Mesendoderm (in vitro differentiated cells): ENCODE results near the gene ZNF43.
A peak's percentile ranks its signal among the peaks of the same experiment; 100 is the strongest.
"Not testable (repeated sequence)": the region's sequence is repeated elsewhere in the genome, so short reads cannot be mapped to it uniquely, and the experiment has no call there.

Source experiments
- DNase-seq: peaks from one replicate; pipeline ENCODE4 v3.0.0; 2013
- H2AK5ac ChIP-seq: 2 replicates; pipeline ENCODE4 v1.6.1; 2013; ENCODE audit warnings: low read length, inconsistent platforms
- H2BK120ac ChIP-seq: 2 replicates; pipeline ENCODE4 v1.6.1; 2013; ENCODE audit warnings: low read depth, mild to moderate bottlenecking, low read length, moderate library complexity, mixed read lengths
- H2BK15ac ChIP-seq: replicated peaks from 2 replicates; pipeline ENCODE4 v1.6.1; 2013; ENCODE audit warnings: low read depth, mild to moderate bottlenecking, moderate library complexity
- H2BK5ac ChIP-seq: 2 replicates; pipeline ENCODE4 v1.6.1; 2013; ENCODE audit warnings: low read length, inconsistent platforms
- H3K18ac ChIP-seq: 2 replicates; pipeline ENCODE4 v1.6.1; 2013; ENCODE audit warnings: mild to moderate bottlenecking, low read length, mixed read lengths
- H3K23ac ChIP-seq: one replicate; pipeline ENCODE4 v1.6.1; 2013; ENCODE audit warnings: low read length
- H3K27ac ChIP-seq: 2 replicates; pipeline ENCODE4 v1.5.1; 2013; ENCODE audit warnings: low read depth, mild to moderate bottlenecking, inconsistent platforms, low read length, moderate library complexity
- H3K27me3 ChIP-seq: 2 replicates; pipeline ENCODE4 v1.6.1; 2013; ENCODE audit warnings: low read length, control low read depth, mild to moderate bottlenecking, inconsistent platforms; ENCODE audit not compliant: insufficient read depth, poor library complexity
- H3K36me3 ChIP-seq: 2 replicates; pipeline ENCODE4 v1.6.1; 2013; ENCODE audit warnings: low read length, inconsistent platforms; ENCODE audit not compliant: control insufficient read depth, insufficient read depth
- H3K4ac ChIP-seq: one replicate; pipeline ENCODE4 v1.6.1; 2013; ENCODE audit warnings: low read depth, mild to moderate bottlenecking, low read length, moderate library complexity
- H3K4me1 ChIP-seq: 2 replicates; pipeline ENCODE4 v1.6.1; 2013; ENCODE audit warnings: low read depth, low read length, inconsistent platforms; ENCODE audit not compliant: control insufficient read depth
- H3K4me2 ChIP-seq: 2 replicates; pipeline ENCODE4 v1.6.1; 2013; ENCODE audit warnings: low read length
- H3K4me3 ChIP-seq: 2 replicates; pipeline ENCODE4 v1.5.1; 2013; ENCODE audit warnings: mild to moderate bottlenecking, low read length
- H3K56ac ChIP-seq: one replicate; pipeline ENCODE4 v1.6.1; 2013; ENCODE audit warnings: low read length
- H3K79me1 ChIP-seq: 2 replicates; pipeline ENCODE4 v1.6.1; 2013; ENCODE audit warnings: low read length, inconsistent platforms
- H3K79me2 ChIP-seq: 2 replicates; pipeline ENCODE4 v1.6.1; 2013; ENCODE audit warnings: mild to moderate bottlenecking, low read length; ENCODE audit not compliant: control insufficient read depth, insufficient read depth
- H3K9ac ChIP-seq: 2 replicates; pipeline ENCODE4 v1.6.1; 2013; ENCODE audit warnings: low read length, inconsistent platforms
- H4K5ac ChIP-seq: one replicate; pipeline ENCODE4 v1.6.1; 2013; ENCODE audit warnings: low read length
- H4K8ac ChIP-seq: one replicate; pipeline ENCODE4 v1.6.1; 2013; ENCODE audit warnings: low read depth, mild to moderate bottlenecking, control low read depth, low read length, moderate library complexity
- WGBS: extraction: QIAGEN DNeasy Blood & Tissue Kit; methylation state at CpG from one replicate; pipeline ENCODE4 v1.1.7; 2013; ENCODE audit warnings: low lambda C conversion rate, missing lambda C conversion rate; ENCODE audit not compliant: insufficient coverage; ENCODE audit errors: extremely low coverage; 5-methylcytosine and 5-hydroxymethylcytosine counted together

ZNF43 gene

DNA sequence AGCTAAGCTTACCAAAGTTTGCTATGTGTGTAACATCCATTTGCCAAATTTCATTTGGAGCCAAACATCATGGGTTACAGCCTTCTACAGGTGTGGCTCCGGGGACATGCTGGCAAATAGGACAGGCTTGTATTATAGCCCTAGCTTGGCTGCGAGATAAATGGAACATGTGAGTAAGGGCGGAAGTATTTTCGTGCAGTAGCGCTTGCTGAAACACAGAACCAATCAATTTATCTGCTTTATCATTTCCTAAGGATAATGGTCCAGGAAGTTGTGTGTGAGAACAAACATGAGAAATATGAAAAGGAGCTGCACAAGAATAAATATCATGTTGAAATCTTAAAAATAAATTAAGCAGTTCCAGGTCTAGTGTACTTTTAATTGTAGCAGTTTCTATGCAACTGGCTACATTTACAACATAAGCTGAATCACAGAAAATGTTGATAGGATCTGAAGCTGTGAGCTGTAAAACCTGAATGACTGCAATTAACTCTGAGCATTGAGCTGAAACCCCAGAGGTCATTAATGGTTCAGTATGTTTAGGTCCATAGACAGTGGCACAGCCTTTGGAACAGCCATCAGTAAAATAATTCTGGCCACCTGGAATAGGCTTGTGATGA lies 46.4 kb downstream of the ZNF43 start:
- Histone ChIP-seq H3K9ac (no peak overlapping the region), H2BK15ac (no peak overlapping the region), H4K8ac (no peak overlapping the region), H3K27ac (no peak overlapping the region), H3K27me3 (no peaks in the 10 kb centered on the region), H2AK5ac (no peak overlapping the region), H3K4me3 (no peak overlapping the region), H4K5ac (no peak overlapping the region), H2BK5ac (no peak overlapping the region), H3K18ac (no peak overlapping the region), H3K4ac (no peak overlapping the region), H3K4me1 (no peaks in the 10 kb centered on the region), H2BK120ac (no peak overlapping the region), H3K56ac (no peak overlapping the region), H3K36me3 (no peaks in the 10 kb centered on the region), H3K23ac (no peak overlapping the region), H3K79me2 (no peaks in the 10 kb centered on the region), H3K79me1 (no peaks in the 10 kb centered on the region), H3K4me2 (no peak overlapping the region)
- WGBS = no CpG with 5 or more reads among the region's 5 CpGs
- DNase-seq = no peak

DNA sequence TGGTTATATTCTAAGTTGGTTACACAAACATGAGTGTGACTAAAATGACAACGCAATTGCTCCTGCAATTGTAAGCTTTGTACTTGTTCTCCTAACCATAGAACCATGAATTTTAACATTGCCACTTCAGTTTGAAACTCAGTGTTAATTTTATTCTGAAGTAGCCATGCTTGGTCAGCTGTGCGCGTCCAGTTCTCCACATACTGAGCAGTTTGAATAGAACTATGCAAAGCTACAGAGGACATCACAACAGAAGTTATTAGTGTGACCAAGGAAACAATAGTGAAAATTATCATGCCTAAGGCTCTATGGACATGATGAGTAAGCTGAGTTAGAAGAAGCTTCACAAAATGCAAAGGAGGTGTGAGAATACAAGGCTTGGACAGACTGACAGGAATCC lies 49.0 kb downstream of the ZNF43 start:
- Histone ChIP-seq H3K23ac (no peak overlapping the region), H3K4me3 (no peak overlapping the region), H2BK15ac (no peak overlapping the region), H3K9ac (no peak overlapping the region), H3K27me3 (no peaks in the 10 kb centered on the region), H3K4me2 (no peak overlapping the region), H2BK120ac (no peak overlapping the region), H3K79me1 (no peaks in the 10 kb centered on the region), H3K4me1 (no peaks in the 10 kb centered on the region), H2BK5ac (no peak overlapping the region), H3K36me3 (no peaks in the 10 kb centered on the region), H3K56ac (no peak overlapping the region), H4K5ac (no peak overlapping the region), H3K27ac (no peak overlapping the region), H2AK5ac (no peak overlapping the region), H3K18ac (no peak overlapping the region), H4K8ac (no peak overlapping the region), H3K79me2 (no peaks in the 10 kb centered on the region), H3K4ac (no peak overlapping the region)
- WGBS = no CpG with 5 or more reads among the region's 3 CpGs
- DNase-seq = no peak

GRCh38 chr19:21775792-21776191 lies 60.2 kb downstream of the ZNF43 start:
- not testable (repeated sequence) for H3K56ac ChIP-seq, H3K4me3 ChIP-seq, H3K23ac ChIP-seq, H2BK5ac ChIP-seq, H4K5ac ChIP-seq, H3K79me1 ChIP-seq, H2BK120ac ChIP-seq, H3K4me1 ChIP-seq, H3K36me3 ChIP-seq, H3K27me3 ChIP-seq, H3K4me2 ChIP-seq, H2AK5ac ChIP-seq, H2BK15ac ChIP-seq, H3K27ac ChIP-seq, DNase-seq, H3K4ac ChIP-seq, H3K79me2 ChIP-seq, H3K18ac ChIP-seq, H4K8ac ChIP-seq, H3K9ac ChIP-seq
- no CpG with 5 or more reads among the region's 30 CpGs for WGBS

GRCh38 chr19:21767065-21767800 lies 68.7 kb downstream of the ZNF43 start, which contains the start of gene ZNF100:
Gene ZNF100 (minus strand): TSS chr19:21767579. CDS start chr19:21767429, 150 bp downstream.
- Histone ChIP-seq H3K18ac (peak within 1 kb of the TSS; percentile 35), H3K79me1 (no peaks in the 10 kb centered on the region), H3K36me3 (peaks cover 2% of the 10 kb centered on the region), H3K4me2 (peak within 1 kb of the TSS; percentile 22), H3K27me3 (no peaks in the 10 kb centered on the region), H3K23ac (peak within 1 kb of the TSS; percentile 85), H4K8ac (no peak within 1 kb of the TSS), H3K27ac (peak within 1 kb of the TSS; percentile 57), H2BK120ac (no peak within 1 kb of the TSS), H3K79me2 (peaks cover 17% of the 10 kb centered on the region), H3K4ac (peak within 1 kb of the TSS; percentile 58), H2AK5ac (no peak within 1 kb of the TSS), H3K4me1 (no peaks in the 10 kb centered on the region), H4K5ac (no peak within 1 kb of the TSS), H2BK15ac (no peak within 1 kb of the TSS), H3K56ac (peak within 1 kb of the TSS; percentile 99), H3K4me3 (peak within 1 kb of the TSS; percentile 98), H3K9ac (peak within 1 kb of the TSS; percentile 84), H2BK5ac (peak within 1 kb of the TSS; percentile 83)
- peak; percentile 98 for DNase-seq
- WGBS = no CpG with 5 or more reads among the region's 35 CpGs

- not testable (repeated sequence) for H3K27me3 ChIP-seq, H2AK5ac ChIP-seq, H4K8ac ChIP-seq, H3K27ac ChIP-seq, H4K5ac ChIP-seq, H2BK120ac ChIP-seq, DNase-seq, H3K36me3 ChIP-seq, H2BK5ac ChIP-seq, H3K4me1 ChIP-seq, H2BK15ac ChIP-seq, H3K23ac ChIP-seq, H3K79me1 ChIP-seq
- no CpG with 5 or more reads among the region's 19 CpGs for WGBS
- peak overlapping the region; percentile 35 for H3K18ac ChIP-seq
- H3K79me2 ChIP-seq = peaks cover 17% of the 10 kb centered on the region
- H3K4ac ChIP-seq = peak overlapping the region; percentile 58
- peak overlapping the region; percentile 99 for H3K56ac ChIP-seq
- H3K9ac ChIP-seq = peak overlapping the region; percentile 84
- peak overlapping the region; percentile 22 for H3K4me2 ChIP-seq
- H3K4me3 ChIP-seq = peak overlapping the region; percentile 98
These were observed 69.3 kb downstream of the ZNF43 start for GRCh38 chr19:21766705-21767064.
